GM12872 (cell line): Measurements from ENCODE around the gene DPEP3.

Experiments used
- TF ChIP-seq, protein P1 (sequence below): IDR thresholded peaks from 3 replicates; pipeline ENCODE4 v1.5.1; 2011; ENCODE audit warnings: low read depth, mild to moderate bottlenecking, low read length, moderate library complexity; ENCODE audit not compliant: insufficient read depth

The DPEP3 gene

DNA sequence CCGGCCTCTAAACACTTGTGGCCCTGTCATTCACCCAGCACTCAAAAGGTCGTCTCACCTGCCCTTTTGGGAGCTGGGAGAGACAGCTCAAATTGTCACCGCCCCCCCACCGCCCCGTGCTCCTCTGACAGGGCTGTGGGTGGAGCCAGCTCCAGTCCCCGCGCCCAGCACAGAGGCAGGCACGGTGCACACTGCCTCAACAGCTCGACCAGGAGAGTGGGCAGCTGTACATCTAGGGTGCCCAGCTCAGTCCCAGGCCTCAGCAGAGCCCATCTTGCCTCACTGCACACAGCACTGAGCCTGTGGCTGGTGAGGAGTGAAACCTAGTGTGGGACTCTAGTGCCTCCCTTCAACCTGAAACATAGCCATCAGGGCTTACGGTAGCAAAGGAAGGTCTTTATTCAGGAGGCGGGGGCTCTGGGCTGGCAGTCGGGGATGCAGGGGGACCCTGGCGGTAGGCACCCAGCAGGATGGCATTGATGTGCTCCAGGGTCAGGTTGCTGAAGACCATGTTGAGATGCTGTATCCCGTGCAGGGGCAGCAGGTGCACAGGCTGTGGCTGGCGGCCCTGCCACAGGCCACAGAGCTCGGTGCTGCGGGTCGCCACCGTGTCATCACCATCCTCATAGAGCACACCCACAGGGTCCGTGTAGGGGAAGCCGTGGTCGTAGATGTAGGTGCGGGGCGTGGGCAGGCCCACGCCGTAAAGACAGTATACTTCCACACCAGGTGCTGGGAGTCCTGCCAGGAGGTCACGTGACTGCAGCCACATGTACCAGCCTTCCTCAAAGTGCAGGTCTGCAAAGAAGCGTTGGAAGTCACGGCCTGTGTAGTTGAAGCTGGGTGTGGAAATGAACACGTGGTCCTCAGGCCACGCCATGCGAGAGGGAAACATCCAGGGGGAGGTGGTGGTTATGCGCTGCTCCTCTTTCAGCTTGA lies 40.5 kb downstream of the DPEP3 start:
- TF ChIP-seq, protein P1, sequence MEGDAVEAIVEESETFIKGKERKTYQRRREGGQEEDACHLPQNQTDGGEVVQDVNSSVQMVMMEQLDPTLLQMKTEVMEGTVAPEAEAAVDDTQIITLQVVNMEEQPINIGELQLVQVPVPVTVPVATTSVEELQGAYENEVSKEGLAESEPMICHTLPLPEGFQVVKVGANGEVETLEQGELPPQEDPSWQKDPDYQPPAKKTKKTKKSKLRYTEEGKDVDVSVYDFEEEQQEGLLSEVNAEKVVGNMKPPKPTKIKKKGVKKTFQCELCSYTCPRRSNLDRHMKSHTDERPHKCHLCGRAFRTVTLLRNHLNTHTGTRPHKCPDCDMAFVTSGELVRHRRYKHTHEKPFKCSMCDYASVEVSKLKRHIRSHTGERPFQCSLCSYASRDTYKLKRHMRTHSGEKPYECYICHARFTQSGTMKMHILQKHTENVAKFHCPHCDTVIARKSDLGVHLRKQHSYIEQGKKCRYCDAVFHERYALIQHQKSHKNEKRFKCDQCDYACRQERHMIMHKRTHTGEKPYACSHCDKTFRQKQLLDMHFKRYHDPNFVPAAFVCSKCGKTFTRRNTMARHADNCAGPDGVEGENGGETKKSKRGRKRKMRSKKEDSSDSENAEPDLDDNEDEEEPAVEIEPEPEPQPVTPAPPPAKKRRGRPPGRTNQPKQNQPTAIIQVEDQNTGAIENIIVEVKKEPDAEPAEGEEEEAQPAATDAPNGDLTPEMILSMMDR: no peak

DNA sequence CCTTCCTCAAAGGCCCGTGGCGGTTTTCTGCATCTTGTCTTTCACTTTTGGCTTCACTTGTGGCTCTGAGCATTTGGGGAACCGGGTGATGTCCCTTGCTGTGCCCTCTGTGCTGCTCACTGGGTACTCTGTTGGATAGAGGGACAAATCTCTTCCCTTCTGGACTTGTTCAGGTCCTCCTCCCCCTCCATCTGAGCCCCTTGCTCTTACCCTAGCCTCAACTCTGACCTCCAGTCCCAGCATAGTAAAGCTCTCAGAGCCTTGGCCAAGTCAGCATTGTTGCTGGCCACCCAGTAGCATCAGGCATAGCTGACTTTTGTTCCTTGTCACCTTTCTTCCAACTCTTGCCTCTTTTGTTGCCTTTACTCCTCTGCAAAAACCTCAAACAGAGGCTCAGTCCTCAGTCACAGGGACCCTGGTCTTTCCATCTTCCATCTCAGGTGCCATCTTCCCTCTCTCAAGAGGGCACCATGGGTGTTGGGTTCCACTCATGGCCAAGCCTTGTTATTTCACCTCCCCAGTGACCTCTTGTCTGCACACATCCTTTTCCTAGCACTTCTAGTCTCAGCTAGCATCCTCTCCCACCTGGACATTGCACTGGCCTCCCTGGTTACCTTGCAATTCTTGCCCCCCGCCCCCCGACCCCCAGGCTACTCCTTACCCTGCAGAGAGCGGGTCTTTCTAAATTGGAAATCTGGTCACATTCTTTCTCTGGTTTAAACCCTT lies 43.3 kb downstream of the DPEP3 start:
- TF ChIP-seq, protein P1: no peak

DNA sequence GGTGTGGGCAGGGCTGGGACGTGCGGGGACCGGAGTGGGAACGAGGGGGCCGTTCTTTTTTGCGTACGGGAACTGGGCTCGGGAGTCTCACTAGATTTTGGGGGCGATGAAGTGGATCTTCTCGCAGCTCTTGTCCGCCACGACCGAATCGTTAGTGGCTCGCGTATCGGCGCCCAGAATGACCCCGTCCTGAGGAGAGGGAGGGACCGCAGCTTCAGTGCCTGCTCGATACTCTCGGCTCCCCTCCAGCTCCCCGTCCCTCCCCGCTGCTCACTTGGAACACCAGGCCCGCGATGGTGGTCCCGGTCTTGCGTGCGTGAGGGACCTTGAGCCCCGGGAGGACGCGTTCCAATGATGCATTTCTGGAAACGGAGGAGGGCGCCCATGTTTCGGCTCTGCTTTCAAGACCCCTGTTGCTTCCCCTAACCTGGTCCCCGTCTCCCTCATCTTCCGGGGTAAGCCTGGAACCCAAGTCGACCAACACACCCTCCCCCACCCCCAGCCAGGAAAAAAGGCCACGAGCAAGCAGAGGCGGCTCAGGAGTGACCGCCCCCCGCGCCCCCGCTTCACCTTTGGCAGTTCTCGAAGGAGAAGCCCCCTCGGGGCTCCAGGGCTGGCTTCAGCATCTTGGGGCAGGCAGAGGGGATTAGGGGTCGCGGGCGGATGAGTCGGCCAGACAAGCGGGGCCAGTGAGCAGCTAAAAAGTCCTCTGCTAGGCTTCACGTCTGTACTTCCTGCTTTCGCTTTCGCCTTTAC lies 44.0 kb downstream of the DPEP3 start, which contains the start of gene PSMB10:
TSS of gene PSMB10 (minus strand) at position 727 of the 756 bp plus-strand sequence. CDS start at position 626, 101 bp downstream.
- TF ChIP-seq, protein P1: no peak

DNA sequence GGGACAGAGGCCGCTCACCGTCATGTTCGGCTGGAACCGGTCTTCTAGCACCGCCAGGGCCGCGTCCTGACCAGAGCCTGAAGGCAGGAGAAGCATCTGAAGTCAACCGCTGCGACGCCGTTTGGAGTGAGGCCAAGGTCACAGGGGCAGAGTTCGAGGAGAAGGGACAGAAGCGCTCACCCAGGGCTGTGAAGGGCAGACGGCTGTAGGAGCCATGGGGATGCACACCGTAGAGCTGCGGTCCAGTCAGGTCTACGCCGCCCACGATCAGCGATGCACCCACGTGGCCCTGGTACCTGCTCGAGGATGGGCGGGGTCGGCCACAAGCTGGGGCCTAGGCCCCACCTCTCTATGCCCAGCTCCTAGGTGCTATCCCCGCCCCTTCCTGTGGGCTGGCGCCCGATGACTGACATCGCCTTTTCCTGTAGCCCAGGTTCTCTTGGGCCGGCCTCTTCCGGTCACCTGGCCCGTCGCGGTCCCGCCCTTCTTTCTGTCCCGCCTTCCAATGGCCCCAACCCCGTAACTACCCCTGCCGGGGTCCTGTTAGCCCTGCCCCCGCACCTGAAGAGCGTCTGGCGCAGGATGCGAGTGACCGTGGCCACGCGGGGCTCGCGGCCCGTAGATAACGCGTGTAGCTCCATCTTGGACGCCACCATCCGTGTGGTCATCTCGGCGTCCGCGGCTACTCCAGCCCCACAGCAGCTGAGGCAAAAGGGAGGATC lies 44.7 kb downstream of the DPEP3 start:
- TF ChIP-seq, protein P1: no peak

DNA sequence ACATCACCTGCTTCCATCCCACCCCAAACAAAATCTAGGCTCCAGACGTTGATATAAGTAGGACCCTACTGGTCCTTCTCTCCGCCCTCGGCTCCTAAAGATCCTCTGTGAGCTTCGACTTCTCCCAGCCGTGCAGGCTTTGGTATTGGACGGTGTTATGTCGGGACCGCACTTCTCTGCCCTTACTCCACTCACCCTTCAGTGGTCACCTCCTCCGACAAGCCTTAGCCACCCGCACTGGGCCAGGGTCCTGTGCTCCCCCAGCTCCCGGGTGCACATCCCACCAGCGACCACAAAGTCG lies 45.2 kb downstream of the DPEP3 start:
- TF ChIP-seq, protein P1: no peak

DNA sequence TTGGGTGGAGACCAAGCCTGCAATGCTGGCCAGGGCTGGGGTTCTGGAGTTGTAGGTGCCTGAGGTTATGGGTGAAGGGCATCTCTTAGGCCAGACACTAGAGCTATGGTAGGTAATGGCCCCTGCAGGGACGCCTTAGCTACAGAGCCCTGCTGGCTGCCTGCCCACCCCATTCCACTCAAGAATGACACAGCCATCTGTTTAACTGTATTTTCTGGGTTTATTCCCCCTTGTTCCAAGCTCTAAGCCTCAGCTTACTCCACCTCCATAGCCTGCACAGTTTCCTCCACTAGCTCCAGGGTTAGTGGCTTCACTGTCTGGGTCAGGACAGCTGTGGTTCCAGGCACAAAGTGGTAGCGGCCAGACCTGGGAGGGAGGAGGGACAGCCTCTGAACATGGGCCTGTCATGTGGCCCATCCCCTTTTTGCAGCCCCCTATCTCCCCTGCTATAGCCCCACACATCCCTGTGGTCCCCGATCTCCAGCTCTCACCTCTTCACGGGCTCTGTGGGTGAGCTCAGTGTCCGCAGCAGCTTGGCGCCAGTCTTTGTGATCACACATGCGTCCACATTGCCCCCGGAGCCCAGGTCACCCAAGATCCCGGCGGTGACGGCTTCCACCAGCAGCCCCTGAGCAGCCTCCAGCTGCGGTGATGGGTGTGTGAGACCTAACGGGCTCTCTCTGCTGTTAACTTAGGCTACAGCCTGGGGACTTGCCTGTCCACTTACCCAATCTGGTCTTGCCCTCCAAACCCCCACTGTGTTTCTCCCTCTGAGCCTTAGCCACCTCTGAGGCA lies 45.8 kb downstream of the DPEP3 start:
- TF ChIP-seq, protein P1: no peak
